Left ventricle myocardium superior (tissue), 1 donor: ENCODE results near the gene FLACC1. TPM values are rescaled to one million over a fixed set of nuclear protein-coding genes. Genes with fewer than 3 reads are reported as not detected.
A peak's percentile ranks its signal among the peaks of the same experiment; 100 is the strongest.
"Not testable (repeated sequence)": the region's sequence is repeated elsewhere in the genome, so short reads cannot be mapped to it uniquely, and the experiment has no call there.

Experiments used
- ATAC-seq: fragments of 200-7000 bp; cut with Tn5 transposase; one replicate; pipeline ENCODE4 v1.9.1; 2020; ENCODE audit warnings: mild to moderate bottlenecking, moderate library complexity
- DNase-seq: peaks from one replicate; pipeline ENCODE4 v3.0.0-alpha.2; 2020
- intact Hi-C: fragments of 100-400 bp; cut with micrococcal nuclease; formaldehyde crosslinking; loops from one replicate; pipeline ENCODE4 v1.11.0; 2022
- total RNA-seq: library from RNA; stranded (reverse); fragmentation: NEBNext Ultra II Directional; extraction: Animal tissue kit (Norgen Biotek cat#: 25700); gene quantifications from one replicate; pipeline ENCODE4 v1.2.1, GENCODE V29; 2021
- donor health status: DM: no; HTN: yes; CAD: no; lungs with severe emphysema.

The FLACC1 gene
- total RNA-seq, 1 donor from 2014 or later: 5.0 TPM

DNA sequence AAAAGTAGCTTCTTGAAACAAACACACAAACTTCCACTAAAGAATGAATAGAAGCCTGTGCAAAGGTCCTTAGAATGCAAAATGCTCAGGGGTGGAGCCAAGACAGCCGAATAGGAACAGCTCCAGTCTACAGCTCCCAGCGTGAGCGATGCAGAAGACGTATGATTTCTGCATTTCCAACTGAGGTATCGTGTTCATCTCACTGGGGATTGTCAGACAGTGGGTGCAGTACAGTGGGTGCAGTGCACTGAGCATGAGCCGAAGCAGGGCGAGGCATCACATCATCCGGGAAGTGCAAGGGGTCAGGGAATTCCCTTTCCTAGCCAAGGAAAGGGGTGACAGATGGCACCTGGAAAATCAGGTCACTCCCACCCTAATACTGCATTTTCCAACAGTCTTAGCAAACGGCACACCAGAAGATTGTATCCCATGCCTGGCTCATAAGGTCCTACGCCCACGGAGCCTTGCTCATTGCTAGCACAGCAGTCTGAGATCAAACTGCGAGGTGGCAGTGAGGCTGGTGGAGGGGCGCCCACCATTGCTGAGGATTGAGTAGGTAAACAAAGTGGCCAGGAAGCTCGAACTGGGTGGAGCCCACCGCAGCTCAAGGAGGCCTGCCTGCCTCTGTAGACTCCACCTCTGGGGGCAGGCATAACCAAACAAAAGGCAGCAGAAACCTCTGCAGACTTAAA, 66.5 kb downstream of the FLACC1 start:
- ATAC-seq, DNase-seq, intact Hi-C loops: not testable (repeated sequence)

GRCh38 chr2:201285499-201285898, 71.6 kb downstream of the FLACC1 start:
- DNase-seq: no peak
- intact Hi-C loops: no loop called here
- ATAC-seq: no peak

DNA sequence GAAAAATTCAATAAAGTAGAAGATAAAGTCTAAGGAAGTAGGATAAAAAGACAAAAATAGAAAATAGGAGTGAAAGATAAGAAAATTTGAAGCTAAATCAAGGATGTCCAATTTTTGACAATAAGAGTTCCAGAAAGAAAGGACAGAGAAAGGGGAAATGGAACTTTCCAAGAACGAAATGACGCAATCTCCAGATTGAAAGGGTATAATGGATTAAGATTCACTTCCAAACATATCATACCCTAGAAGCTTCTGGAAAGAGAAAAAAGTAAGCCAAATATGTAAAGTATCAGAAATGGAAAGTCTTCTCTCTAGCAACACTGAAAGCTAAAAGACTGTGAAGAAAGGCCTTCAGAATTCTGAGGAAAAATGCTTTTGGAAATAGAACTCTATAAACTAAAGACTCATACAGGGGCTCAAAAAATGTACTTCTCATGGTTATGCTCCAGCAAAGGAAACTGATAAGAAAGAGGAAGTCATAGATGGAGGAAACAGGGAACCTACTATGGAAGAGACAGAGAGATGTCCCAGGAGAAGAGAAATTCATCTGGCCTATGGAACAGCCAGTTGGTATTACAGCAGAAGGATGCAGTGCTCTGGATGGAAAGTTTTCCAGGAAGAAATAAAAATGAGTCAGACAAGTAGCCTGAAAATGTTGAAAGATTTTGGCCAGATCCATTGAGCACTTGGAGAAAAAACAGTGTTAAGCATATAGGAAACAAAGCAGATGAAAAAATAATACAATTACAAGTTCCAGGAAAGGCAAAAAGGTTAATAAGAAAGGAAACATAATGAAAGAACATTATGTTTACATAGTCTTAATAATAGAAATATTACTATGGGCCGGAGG, 76.7 kb downstream of the FLACC1 start:
- ATAC-seq (no peak), DNase-seq (no peak)
- intact Hi-C loops: no loop called here

GRCh38 chr2:201279079-201279478, 78.1 kb downstream of the FLACC1 start:
- intact Hi-C loops: no loop called here
- ATAC-seq (no peak), DNase-seq (no peak)

DNA sequence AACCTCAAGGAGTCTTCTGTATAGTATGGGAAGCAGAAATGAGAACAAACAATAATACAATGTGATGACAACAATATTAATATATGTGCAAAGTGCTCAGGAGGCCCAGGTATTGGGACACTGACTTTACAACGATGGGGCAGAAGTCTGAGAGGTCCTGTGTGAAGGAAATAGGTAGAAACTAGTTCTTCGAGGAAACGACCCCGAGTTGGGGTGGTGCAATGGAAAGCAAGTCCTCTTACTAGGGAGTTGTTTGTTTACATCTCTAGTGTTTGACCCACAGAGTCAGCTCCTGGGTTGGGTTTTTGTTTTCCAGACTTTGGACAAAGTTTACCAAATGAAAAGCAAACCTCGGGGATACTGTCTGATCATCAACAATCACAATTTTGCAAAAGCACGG, 80.6 kb downstream of the FLACC1 start:
- DNase-seq (no peak), ATAC-seq (no peak)
- intact Hi-C loops: no loop called here

DNA sequence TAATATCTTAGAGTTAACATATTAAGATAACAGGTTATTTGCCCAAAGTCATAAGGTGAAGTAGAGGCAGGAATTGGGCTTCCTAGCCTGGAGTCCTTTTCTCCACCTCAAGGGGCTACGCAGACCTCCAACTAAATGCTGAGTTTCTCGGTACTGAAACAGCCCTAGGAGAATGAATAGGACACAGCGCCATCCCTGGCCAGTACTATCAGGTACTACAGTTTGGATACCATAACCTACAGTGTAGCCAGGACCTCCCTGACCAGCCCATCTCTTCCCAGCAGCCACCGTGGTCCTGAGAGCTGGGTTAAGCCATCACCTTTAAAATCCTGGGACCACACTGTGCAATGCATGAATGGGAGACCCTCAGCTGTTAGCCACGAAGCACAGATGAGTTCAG, 81.2 kb downstream of the FLACC1 start:
- intact Hi-C loops: no loop called here
- no peak for DNase-seq
- ATAC-seq: no peak

DNA sequence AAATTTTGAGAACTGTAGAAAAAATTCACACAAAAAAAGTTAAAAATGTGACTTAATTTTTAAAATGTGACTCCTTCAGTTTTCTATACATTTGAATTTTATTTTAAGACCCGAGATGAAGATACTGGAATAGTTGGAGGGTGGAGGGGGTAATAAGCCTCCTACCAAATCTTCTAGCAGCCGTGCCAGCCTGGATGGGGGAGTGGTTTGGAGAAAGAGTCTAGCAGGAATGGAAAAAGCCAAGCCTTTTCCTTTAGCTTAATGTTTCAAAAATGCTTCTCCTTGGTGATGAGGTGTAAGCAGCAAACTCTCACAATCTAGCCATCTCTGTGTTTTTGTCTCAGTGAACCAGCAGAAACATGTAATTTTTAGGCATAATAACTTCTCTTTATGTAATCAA, 82.1 kb downstream of the FLACC1 start:
- ATAC-seq: no peak
- intact Hi-C loops: no loop called here

GRCh38 chr2:201273330-201273983, 83.7 kb downstream of the FLACC1 start:
- ATAC-seq (no peak), DNase-seq (no peak)
- intact Hi-C loops: no loop called here

More for the DNA sequence above, 82.1 kb downstream of the FLACC1 start:
- no peak for DNase-seq

DNA sequence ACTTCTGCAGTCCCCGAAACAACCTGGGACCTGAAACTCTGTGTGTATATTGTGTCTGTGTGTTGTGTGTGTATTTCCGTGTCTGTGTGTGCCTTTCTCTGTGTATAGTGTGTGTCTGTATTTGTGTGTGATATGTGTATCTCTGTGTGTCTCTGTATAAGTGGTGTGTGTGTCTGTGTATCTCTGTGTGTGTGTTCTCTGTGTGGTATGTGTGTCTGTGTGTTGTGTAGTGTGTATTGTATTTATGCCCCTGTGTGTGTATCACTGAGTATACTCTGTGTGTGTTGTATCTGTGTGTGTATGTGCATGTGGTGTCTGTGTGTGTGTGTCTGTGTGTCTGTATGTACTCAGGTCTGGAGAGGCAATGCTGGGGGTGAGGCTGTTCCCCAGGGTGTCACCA, 85.2 kb downstream of the FLACC1 start:
- intact Hi-C loops: no loop called here
- no peak for ATAC-seq

DNA sequence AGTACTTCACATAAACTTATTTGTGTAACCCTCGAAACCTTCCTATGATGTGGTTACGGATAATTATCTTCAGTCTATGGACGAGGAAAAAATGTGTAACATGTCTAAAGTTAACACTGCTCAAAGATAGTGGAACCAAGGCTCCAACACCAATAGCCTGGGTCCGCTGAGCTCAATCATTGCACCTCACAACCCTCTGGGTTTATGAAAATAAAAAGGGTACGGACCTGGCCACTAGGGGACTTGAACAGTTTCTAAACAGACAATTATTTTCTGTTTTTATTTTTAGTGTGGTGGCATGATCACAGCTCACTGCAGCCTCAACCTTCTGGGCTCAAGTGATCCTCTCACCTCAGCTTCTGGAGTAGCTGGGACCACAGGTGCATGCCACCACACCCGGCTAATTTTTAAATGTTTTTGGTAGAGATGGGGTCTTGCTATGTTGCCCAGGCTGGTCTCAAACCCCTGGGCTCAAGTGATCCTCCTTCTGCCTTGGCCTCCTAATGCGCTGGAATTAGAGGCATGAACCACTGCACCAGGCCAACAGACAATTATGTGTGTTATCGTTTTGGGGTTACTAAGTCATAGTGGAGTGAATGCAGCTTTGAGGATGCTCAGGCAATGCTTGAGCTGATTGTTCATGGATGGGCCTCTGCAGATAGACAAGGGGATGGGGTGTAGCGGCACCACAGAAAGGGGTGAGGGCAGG, 86.7 kb downstream of the FLACC1 start:
- intact Hi-C loops: no loop called here
- ATAC-seq: no peak
- no peak for DNase-seq

More for the DNA sequence above, 85.2 kb downstream of the FLACC1 start:
- DNase-seq: no peak

- intact Hi-C loops: no loop called here
- ATAC-seq (no peak), DNase-seq (no peak)
These were observed 87.4 kb downstream of the FLACC1 start for GRCh38 chr2:201269764-201270163.

GRCh38 chr2:201267278-201268030, 89.7 kb downstream of the FLACC1 start:
- intact Hi-C loops: no loop called here
- no peak for DNase-seq
- ATAC-seq: no peak

GRCh38 chr2:201266629-201267028, 90.5 kb downstream of the FLACC1 start:
- ATAC-seq: no peak
- DNase-seq: no peak
- intact Hi-C loops: no loop called here

GRCh38 chr2:201264472-201265173, 92.5 kb downstream of the FLACC1 start:
- DNase-seq (no peak), ATAC-seq (peak; percentile 72)
- intact Hi-C loops: no loop called here

GRCh38 chr2:201263779-201264178, 93.4 kb downstream of the FLACC1 start:
- intact Hi-C loops: no loop called here
- ATAC-seq (no peak), DNase-seq (no peak)

- DNase-seq: no peak
- ATAC-seq: no peak
- intact Hi-C loops: no loop called here
These were observed 94.4 kb downstream of the FLACC1 start for GRCh38 chr2:201262718-201263117.

DNA sequence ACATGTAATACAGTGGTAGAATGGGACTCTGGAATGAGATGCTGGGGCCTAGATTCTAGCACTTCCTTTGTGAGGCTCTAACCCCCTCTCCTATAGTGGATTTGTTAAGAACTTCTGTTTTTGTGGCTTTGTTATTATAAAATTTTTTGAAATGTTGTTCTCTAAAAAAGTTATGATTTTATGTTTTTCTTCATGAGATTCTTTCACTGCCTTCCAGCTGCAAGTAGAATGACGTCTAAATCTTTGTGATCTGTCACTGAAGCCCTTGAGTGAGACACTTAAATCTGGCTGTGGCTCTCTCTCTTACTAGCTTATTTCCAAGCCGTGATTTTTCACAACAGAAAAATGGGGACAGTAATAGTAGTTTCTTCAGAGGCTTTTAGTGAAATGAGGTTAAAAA, 95.2 kb downstream of the FLACC1 start:
- DNase-seq (no peak), ATAC-seq (no peak)
- intact Hi-C loops: no loop called here

DNA sequence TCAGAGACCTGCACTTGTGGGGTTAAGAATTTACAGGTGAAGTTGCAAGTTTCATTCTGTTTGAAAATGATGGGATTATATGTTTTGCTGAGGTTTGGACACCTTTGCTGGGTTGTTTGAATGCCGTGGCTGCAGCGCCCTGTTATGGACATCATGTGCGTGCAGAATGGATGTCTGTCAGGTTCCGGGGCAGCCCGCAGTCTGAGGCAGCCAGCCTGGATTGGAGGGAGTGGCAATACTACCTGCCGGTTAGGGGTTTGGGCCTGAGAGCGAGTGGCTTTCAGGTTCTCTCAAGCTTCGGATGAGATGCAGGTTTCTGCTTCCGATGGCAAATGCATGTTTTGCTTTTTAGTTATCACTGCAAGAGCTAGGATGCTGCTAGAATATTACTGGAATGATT, 95.7 kb downstream of the FLACC1 start:
- intact Hi-C loops: no loop called here
- no peak for DNase-seq
- no peak for ATAC-seq
